Measurements from ENCODE around the gene RAB40C. TPM values are rescaled to one million over a fixed set of nuclear protein-coding genes. Genes with fewer than 3 reads are reported as not detected.
A peak's percentile ranks its signal among the peaks of the same experiment; 100 is the strongest.

The RAB40C gene
- total RNA-seq, 4 donors from 2014 or later = 103 to 161 (median 122) TPM

DNA sequence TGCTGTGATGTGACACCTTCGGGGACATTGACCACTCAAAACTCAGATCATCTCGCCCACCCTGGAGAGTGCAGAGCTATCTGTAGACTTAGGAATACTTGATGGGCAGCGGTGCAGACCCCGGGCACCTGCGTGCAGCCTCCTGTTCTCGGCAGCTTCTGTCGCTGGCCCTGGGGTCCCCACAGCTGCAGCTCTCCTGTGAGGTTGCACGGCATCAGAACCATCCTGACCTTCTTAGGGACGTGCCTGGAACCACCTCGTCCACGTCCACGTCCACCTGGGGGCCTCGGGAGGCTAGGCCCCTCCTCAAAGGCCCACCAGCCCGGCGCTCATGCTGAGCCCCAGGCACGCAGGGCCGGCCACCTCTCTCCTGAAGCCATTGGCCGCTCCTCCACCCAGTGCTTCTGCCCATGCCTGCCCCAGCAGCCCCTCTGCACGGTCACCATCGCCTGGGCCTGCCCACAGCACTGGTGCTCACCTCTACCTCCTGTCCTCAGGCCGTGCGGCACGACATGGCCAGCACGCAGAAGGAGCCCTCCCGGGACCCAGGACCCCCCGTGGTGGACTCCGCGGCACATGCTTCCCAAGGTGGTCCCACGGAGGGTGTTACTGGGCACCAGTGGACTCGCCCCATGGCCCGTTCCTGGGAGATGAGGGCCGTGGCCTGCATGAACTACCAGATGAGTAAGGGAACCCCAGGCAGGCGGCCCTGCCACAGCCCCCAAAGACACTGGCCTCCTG lies 38.6 kb downstream of the RAB40C start:
- peak in 1 of 2 donors; percentile 87 for DNase-seq (ENCODE audit: low spot score in 2 of 2)
- no peak for TF ChIP-seq POLR2A (IDR thresholded peaks at IDR 0.05)
- TF ChIP-seq, protein P1, sequence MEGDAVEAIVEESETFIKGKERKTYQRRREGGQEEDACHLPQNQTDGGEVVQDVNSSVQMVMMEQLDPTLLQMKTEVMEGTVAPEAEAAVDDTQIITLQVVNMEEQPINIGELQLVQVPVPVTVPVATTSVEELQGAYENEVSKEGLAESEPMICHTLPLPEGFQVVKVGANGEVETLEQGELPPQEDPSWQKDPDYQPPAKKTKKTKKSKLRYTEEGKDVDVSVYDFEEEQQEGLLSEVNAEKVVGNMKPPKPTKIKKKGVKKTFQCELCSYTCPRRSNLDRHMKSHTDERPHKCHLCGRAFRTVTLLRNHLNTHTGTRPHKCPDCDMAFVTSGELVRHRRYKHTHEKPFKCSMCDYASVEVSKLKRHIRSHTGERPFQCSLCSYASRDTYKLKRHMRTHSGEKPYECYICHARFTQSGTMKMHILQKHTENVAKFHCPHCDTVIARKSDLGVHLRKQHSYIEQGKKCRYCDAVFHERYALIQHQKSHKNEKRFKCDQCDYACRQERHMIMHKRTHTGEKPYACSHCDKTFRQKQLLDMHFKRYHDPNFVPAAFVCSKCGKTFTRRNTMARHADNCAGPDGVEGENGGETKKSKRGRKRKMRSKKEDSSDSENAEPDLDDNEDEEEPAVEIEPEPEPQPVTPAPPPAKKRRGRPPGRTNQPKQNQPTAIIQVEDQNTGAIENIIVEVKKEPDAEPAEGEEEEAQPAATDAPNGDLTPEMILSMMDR (IDR thresholded peaks at IDR 0.05) = no peak
- intact Hi-C loops (cut with DNase I; ENCODE audit: low total_unique reads) = no loop called here
- 90 to 92% methylated on average over 14 to 33 of the region's 33 CpGs for WGBS, 2 donors
- no peak overlapping the region for H3K4me3 ChIP-seq (ENCODE audit: low read depth, poor library complexity, severe bottlenecking)

DNA sequence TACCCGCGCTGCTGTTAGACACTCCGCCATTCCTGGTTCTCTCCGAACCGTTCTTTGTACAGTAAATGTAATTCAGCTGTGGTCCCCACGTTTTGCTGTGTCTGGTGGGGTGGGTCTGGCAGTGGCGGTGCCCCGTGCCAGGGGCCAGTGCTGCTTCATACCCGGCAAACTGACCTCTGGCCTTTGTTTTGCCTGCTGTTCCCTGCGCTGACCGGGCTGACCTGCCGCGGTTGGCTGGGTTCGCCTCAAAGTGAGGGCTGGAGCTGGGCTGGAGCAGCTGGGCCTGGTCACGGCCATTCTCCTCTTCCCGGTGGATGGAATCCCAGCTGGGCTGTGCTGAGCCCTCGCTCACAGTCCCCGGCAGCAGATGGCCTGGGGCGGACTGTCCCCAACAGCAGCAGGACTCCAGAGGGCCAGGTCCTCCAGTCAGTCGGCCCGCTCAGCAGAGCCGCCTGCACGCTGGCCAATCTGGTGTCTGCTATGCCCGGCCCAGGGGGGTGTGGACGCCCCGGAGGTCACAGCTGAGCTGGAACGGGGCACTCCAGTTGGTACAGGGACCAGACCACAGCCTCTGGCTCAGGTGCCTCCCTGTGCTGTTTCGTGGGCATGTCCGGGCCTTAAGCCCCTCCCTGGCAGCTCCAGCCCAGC lies 39.4 kb downstream of the RAB40C start:
- intact Hi-C loops (cut with DNase I; ENCODE audit: low total_unique reads) = no loop called here
- TF ChIP-seq POLR2A (IDR thresholded peaks at IDR 0.05) = no peak
- TF ChIP-seq, protein P1 (IDR thresholded peaks at IDR 0.05) = no peak
- no peak for DNase-seq (ENCODE audit: low spot score in 2 of 2)
- no peak overlapping the region for H3K4me3 ChIP-seq (ENCODE audit: low read depth, poor library complexity, severe bottlenecking)
- 67 to 70% methylated on average over 26 to 29 of the region's 29 CpGs for WGBS, 2 donors

DNA sequence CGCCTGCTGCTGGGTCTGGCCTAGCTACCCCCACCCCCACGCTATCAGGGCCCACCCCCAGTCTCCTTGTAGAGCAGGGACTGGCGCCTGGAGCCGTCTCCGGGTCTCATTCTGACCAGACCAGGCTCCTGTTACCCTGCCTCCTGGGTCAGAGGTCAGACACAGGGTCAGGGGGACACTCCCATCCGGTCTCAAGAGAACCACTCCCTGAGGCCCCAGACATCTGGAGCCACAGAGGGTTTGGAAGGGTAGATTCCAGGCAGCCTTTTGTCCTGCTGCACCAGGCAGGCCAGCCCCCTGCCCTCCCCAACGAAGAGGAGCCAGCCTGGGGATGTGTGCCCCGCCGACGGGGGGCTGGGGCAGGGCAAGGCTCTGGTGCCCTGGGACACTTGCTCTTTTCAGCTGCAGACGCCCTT lies 40.0 kb downstream of the RAB40C start:
- no peak overlapping the region for H3K4me3 ChIP-seq (ENCODE audit: low read depth, poor library complexity, severe bottlenecking)
- intact Hi-C loops (cut with DNase I; ENCODE audit: low total_unique reads) = no loop called here
- 54 to 56% methylated on average over 10 to 11 of the region's 11 CpGs for WGBS, 2 donors
- TF ChIP-seq POLR2A (IDR thresholded peaks at IDR 0.05) = no peak
- TF ChIP-seq, protein P1 (IDR thresholded peaks at IDR 0.05) = no peak
- no peak for DNase-seq (ENCODE audit: low spot score in 2 of 2)

GRCh38 chr16:630249-630814 lies 40.5 kb downstream of the RAB40C start:
- intact Hi-C loops (cut with DNase I; ENCODE audit: low total_unique reads) = no loop called here
- TF ChIP-seq POLR2A (IDR thresholded peaks at IDR 0.05) = no peak
- TF ChIP-seq, protein P1 (IDR thresholded peaks at IDR 0.05) = no peak
- H3K4me3 ChIP-seq (ENCODE audit: low read depth, poor library complexity, severe bottlenecking) = no peak overlapping the region
- DNase-seq (ENCODE audit: low spot score in 2 of 2) = no peak
- WGBS, 2 donors = 42 to 44% methylated on average over 14 to 28 of the region's 29 CpGs

DNA sequence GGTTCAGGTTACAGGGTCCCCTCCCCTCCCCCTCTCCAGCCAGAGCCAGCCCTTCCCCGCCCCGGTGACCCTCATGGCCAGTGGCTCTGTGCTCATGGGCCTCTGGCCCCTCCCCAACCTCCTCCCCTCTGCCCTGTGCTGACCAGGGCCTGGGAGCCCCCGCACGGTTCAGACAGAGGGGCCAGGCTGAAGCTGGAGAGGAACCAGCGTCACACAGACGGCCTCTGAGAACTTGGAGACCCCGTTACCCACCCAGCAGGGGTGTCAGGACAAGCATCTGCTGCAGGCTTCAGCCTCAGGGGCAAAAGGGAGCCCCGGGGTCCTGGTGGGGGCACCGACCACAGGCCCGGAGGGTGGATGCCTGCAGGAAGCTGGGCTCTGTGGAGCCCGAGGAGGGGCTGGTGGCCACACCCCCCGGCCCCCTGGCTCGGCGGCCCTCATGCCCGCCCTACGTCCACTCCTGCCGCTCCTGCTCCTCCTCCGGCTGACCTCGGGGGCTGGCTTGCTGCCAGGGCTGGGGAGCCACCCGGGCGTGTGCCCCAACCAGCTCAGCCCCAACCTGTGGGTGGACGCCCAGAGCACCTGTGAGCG lies 41.0 kb downstream of the RAB40C start, which contains the start of gene WFIKKN1:
WFIKKN1 (plus strand) TSS at position 171 of the 591 bp plus-strand sequence; CDS start at position 440, 269 bp downstream.
- intact Hi-C loops (cut with DNase I; ENCODE audit: low total_unique reads) = no loop called here
- TF ChIP-seq POLR2A (IDR thresholded peaks at IDR 0.05) = no peak
- no peak for DNase-seq (ENCODE audit: low spot score in 2 of 2)
- H3K4me3 ChIP-seq (ENCODE audit: low read depth, poor library complexity, severe bottlenecking) = no peak within 1 kb of the TSS
- WGBS, 2 donors = 11% methylated on average over 18 of the region's 23 CpGs; no CpG with 5 or more reads in 1 of the 2 donors

Data from lower leg skin (tissue), 4 donors.